ENCODE results near the gene ANO9.

ANO9 gene

DNA sequence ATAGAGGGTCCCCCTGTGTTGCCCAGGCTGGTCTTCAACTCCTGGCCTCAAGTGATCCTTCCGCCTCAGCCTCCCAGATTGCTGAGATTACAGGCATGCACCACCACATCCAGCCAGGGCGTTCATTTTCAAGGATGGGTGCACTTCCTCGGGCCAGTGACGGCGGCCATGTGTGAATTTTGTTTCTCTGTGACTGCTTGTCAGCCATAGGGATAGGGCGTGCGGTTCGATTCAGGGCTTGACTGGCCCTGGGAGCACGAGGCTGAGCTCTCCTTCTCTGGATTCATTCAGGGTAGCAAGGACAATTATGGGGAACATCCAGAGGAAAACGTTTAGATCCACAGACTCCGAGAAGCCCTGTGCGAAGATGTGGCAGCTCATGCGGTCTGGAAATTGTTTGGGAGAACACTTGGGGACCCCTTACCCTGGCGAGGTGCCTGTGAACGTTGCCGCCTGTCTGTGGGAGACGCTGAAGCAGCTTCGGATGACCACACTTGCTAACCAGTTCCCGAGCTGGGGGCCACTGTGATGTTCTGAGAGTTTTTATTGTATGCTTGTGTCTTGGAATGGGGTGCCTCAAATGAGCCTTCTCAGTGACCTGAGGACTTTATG, 11.2 kb upstream of the ANO9 start:
- DNase-seq (ENCODE audit: extremely low read depth in 1 of 2, low read depth in 1 of 2): no peak

DNA sequence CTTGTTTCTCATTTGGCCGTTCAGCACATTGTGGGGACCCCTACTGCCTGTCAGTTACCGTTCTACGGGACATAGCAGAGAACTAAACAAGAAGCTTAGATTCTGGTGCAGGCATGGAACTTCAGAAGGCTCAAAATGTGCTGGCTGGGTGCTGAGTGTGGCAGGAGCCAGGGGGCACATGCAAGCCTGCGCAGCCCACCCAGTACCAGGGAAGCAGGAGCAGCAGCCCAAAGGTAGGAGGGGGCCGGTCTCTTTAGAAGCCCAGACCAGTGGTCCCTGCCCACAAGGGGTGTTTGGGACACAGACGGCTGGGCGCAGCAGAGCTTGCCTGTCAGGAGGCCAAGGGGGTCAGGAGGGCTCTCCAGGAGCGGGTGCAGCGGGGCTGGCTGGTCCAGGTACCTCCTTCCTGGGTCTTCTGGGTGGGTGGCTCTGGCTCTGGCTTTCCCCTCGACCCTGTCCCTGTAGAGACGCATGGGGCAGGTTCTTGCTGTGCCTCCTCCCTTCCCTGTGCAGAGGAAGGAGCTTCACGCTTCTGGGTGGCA, 10.5 kb upstream of the ANO9 start:
- DNase-seq (ENCODE audit: extremely low read depth in 1 of 2, low read depth in 1 of 2): no peak

DNA sequence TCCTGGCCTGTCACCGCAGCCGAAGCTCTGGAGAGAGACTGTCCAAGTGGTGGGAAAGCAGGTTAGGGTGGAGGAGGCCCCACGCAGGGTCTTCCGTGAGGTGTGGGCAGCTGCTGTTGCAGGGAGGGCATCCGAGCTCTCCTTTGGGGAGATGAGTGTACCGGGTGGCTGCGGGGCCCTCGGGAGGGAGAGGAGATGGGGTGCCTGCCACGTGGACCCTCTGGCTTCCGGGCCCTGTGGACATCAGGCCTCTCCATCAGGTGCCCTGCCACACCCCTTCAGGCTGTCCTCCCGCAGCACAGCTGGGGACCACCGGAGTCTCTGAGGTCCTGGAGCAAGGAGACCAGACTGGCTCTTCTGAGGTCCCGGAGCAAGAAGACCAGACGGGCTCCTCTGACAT, 9.9 kb upstream of the ANO9 start:
- DNase-seq (ENCODE audit: extremely low read depth in 1 of 2, low read depth in 1 of 2): no peak

- DNase-seq (ENCODE audit: extremely low read depth in 1 of 2, low read depth in 1 of 2): peak; percentile 57 to 62
These were observed 9.1 kb upstream of the ANO9 start for GRCh38 chr11:450809-451451.

- peak; percentile 86 to 92 for DNase-seq (ENCODE audit: extremely low read depth in 1 of 2, low read depth in 1 of 2)
These were observed 8.3 kb upstream of the ANO9 start, which contains the start of gene PTDSS2 for GRCh38 chr11:449889-450808. TSS of gene PTDSS2 (plus strand) at chr11:450279. CDS start at chr11:450456, 177 bp downstream.

- peak; percentile 79 to 96 for DNase-seq (ENCODE audit: extremely low read depth in 1 of 2, low read depth in 1 of 2)
These were observed 6.3 kb upstream of the ANO9 start for GRCh38 chr11:447923-448731.

GRCh38 chr11:446891-447290, 5.1 kb upstream of the ANO9 start:
- no peak for DNase-seq (ENCODE audit: extremely low read depth in 1 of 2, low read depth in 1 of 2)

GRCh38 chr11:445765-446588, 4.2 kb upstream of the ANO9 start:
- DNase-seq (ENCODE audit: extremely low read depth in 1 of 2, low read depth in 1 of 2): no peak

- no peak for DNase-seq (ENCODE audit: extremely low read depth in 1 of 2, low read depth in 1 of 2)
These were observed 2.8 kb upstream of the ANO9 start for GRCh38 chr11:444396-445144.

- DNase-seq (ENCODE audit: extremely low read depth in 1 of 2, low read depth in 1 of 2): no peak
These were observed 1.9 kb upstream of the ANO9 start for GRCh38 chr11:443542-444199.

DNA sequence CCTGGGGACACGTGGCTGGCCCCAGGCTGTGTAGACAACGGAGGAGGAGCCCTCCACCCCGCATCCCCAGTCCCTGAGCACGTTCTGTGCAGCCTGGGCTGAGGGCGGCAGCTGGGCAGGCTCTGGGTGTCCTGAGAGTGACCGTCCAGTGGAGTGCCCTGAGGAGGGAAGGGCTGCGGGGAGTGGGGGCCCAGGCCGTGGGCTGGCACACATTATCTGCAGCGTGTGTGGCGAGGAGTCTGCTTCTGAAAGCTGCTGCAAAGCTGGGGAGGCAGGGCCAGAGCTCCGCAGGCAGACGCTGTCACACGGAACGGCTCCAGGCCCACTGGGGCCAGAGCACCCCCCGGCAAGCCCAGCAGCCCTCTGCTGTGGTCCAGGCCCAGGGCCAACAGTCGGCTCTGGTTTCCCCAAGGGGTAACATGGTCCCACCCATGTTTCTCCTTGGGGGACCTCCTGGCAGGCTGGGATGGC, 835 bp upstream of the ANO9 start:
- no peak for DNase-seq (ENCODE audit: extremely low read depth in 1 of 2, low read depth in 1 of 2)

GRCh38 chr11:441043-441417, 781 bp downstream of the ANO9 start:
- DNase-seq (ENCODE audit: extremely low read depth in 1 of 2, low read depth in 1 of 2): no peak

DNA sequence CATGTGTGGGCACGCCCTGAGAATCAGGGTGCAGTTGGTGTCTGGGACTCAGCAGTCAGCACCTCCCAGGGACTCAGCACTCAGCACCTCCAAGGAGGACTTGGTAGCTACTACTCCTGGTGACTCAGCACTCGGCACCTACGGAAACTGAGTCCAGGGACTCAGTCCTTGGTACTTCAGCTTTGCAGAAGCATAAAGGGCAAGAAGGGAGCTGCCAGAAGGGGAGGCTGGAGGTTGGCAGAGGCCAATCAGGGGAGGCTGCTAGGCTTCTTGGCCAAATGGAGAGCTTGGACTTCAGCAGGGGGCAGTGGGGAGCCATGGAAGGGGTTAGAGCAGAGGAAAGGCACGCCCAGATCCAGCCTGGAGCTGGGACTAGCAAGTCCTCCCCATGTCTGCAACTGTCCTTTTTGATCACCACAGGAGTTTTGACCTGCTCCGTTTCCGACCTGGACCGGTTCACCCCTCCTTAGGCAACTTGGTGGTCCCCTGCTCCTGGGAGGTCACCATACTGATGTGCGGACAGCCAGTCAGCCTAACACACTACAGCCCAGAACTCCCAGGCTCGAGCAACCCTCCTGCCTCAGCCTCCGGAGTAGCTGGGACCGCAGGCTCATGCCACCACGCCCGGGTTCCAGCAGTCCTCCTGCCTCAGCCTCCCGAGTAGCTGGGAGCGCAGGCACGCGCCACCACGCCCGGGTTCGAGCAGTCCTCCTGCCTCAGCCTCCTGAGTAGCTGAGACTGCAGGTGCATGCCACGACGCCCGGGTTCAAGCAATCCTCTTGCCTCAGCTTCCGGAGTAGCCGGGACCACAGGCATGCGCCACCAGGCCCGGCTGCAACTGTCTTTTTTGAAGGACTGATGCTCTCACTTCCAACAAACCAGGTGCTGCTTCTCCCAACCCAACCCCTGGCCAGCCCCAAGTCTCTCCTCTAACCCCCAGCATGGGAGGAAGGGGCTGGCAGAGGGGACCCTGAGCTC, 1.5 kb downstream of the ANO9 start:
- DNase-seq (ENCODE audit: extremely low read depth in 1 of 2, low read depth in 1 of 2): no peak

DNA sequence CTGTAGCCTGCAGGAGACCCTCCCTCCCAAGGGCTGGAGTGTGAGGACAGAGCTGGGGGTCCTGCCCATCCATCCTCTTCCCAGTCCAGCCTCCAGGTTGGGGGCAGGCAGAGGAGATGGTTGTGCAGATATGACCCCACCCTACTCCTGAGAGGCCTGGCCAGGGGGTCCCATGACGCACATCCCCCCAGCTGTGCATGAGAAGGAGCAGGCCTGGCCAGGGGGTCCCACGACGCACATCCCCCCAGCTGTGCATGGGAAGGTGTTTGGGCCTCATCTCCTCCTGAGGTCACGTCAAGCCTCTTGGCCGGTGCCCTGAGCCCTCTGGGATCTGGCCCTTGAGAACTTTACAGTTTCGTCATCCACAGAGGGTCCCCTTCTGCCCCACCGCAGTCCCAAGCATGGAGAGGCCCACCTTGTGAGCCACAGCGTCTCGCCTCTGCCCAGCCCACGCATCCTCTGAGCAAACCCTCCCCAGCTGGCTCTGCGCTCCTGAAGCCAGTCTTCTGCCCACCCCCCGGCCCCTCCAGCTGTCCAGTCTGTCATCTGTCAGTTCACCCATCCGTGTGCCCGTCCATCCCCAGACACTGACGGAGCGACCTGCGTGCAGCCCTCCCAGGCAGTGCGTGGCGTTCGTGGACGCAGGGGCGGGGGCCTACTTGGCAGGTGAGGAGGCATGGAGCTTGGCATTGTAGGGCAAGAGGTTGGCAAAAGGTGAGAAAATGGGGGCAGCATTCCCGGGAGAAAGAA, 2.3 kb downstream of the ANO9 start:
- no peak for DNase-seq (ENCODE audit: extremely low read depth in 1 of 2, low read depth in 1 of 2)

GRCh38 chr11:438101-438844, 3.5 kb downstream of the ANO9 start:
- no peak for DNase-seq (ENCODE audit: extremely low read depth in 1 of 2, low read depth in 1 of 2)

All from activated CD8-positive, alpha-beta memory T cell treated with anti-CD3 and anti-CD28 coated beads for 1 hour (primary cell).